GM21723 (cell line): Measurements from ENCODE around the gene BCL6B.

ENCODE experiments used
- ATAC-seq: cut with Tn5 transposase; IDR thresholded peaks from one replicate; pipeline ENCODE4 v1.9.1; 2021; ENCODE audit warnings: mild to moderate bottlenecking, moderate library complexity; ENCODE audit not compliant: unreplicated experiment

Gene BCL6B

DNA sequence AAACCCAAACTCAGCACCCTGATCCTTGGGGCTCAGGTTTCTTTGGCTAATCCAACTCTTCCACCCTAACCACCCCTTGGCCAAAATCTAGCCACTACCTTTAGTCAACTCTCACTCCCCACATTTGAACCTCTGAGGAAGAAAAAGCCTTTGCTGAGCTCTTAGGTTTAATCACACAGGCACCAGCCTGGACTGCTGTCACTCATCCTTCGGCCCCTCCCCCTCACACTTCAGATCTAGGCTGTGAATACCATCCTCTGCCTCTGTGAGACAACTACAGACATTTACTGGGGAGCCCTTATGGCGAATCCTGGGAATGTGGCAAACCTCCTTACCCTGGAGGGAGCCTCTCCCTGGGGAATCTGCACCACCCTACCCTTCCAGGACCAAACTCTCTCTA is 15.7 kb upstream of the BCL6B start:
- ATAC-seq = no peak

DNA sequence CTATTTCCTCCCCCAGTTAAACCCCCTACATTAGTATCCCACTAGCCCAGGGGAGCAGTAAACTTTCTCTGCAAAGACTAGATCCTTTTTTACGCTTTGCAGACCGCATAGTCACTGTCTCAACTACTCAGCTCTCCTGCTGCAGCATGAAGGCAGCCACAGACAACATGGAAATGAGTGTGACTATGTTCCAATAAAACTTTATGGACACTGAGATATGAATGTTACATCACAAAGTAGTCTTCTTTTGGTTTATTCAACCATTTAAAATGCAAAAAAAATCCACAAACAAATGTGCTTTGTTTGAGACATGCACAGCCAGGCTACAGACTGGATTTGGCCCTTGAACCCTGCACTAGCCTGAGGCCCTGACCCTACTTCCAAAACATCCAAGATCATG is 12.3 kb upstream of the BCL6B start:
- no peak for ATAC-seq

DNA sequence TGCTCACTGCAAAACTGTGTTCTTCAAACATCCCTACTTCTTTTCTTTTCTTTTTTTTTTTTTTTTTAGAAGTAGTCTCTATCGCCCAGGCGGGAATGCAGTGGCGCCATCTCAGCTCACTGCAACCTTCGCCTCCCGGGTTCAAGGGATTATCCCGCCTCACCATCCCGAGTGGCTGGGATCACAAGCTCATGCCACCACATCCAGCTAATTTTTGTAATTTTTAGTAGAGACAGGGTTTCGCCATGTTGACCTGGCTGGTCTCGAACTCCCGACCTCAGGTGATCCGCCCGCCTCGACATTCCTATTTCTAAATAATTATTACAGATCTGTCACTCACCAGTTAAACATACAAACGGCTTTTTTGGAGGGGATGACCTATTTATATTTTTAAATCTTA is 11.4 kb upstream of the BCL6B start:
- ATAC-seq = no peak

DNA sequence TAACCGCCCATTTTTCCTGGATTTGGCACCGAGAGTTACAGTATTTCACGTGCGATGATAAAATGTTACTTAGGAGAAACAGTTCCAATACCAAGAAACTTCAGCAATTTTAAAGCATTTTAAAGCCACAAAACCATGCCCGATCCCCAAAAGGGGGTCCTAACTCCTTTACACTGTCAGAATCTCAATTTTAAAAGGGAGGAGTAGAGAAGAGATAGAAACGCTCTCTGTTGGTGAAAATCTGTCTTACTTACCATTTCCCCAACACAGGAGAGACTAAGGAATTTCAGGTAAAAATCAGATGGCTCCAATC is 11.0 kb upstream of the BCL6B start:
- ATAC-seq = no peak

DNA sequence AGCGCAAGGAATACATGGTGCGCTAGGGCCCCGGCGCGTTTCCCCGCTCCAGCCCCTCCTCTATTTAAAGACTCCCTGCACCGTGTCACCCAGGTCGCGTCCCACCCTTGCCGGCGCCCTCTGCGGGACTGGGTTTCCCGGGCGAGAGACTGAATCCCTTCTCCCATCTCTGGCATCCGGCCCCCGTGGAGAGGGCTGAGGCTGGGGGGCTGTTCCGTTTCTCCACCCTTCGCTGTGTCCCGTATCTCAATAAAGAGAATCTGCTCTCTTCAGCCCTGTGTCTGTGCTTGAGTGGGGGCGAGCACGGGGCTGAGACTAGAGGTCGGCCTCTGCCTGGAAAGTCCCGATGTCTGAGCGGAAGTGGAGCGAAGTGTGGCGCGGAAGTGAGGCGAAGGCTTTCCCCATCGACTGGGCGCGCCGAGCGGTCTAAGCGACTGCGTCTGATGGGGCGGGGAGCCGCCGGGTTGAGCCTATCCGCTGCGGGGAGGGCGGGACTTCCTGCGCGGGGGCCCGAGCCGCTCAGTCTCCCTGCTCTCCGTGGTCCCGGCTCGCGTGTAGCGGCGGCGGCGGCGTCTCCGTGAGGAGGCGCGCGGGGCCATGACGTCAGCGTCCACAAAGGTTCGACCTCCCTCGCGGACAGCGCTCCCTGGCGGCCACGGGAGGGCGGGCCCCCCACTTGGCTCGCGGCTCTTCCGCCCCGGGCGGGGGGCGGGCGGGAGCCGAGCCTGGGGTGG is 8.4 kb upstream of the BCL6B start:
- ATAC-seq = peak; percentile 82

DNA sequence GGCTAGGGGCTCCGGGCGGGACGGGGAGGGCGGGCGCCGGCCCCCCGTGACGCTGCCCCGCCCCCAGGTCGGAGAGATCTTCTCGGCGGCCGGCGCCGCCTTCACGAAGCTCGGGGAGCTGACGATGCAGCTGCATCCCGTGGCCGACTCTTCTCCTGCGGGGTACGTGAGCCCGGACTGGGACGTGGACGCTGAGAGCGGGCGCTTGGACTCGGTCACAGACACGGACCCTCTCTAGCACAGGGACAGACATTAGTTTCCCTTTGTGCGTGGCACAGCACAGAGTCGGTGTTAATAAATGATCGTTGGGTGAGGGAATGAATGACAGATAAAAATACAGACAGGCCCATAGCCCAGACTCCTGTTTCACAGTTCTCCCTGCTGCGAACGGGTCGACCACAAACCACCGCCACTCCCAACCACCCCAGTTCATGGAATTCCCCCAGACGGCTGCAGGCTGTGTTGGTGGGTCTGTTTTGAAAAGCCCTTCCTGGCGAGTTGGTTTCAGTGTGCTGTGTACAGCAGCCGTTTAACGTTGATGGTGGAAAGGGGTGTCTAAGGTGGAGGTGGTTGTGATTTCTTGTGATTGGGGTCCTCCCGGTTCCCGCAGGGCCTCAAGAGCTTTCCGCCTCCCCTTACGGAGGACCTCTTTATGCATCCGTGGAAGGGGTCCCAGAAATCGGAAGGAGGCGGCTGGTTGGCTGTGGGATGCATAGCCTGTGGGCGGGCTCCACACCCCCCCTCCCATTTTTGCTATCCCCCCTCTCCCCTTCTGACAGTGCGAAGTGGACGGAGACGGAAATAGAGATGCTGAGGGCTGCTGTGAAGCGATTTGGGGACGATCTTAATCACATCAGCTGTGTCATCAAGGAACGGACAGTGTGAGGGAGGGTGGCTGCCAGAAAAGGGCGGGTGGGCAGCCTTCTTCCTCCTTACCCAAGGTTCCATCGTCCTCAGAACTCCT is 7.6 kb upstream of the BCL6B start:
- peak; percentile 11 for ATAC-seq

DNA sequence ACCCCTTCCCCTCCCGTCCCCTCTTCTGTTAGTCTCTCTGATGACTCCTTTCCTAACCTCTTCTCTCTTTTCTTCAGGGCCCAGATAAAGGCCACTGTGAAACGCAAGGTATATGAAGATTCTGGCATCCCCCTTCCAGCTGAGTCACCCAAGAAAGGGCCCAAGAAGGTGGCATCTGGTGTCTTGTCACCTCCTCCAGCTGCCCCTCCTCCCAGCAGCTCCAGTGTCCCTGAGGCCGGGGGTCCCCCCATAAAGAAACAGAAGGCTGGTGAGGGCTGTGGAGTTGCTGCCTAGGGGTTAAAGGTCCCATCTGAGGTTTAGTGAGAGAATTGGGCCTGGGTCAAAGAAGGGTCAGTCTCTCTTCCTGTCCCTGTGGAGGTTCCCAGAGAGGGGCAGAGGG is 6.4 kb upstream of the BCL6B start:
- ATAC-seq = no peak

DNA sequence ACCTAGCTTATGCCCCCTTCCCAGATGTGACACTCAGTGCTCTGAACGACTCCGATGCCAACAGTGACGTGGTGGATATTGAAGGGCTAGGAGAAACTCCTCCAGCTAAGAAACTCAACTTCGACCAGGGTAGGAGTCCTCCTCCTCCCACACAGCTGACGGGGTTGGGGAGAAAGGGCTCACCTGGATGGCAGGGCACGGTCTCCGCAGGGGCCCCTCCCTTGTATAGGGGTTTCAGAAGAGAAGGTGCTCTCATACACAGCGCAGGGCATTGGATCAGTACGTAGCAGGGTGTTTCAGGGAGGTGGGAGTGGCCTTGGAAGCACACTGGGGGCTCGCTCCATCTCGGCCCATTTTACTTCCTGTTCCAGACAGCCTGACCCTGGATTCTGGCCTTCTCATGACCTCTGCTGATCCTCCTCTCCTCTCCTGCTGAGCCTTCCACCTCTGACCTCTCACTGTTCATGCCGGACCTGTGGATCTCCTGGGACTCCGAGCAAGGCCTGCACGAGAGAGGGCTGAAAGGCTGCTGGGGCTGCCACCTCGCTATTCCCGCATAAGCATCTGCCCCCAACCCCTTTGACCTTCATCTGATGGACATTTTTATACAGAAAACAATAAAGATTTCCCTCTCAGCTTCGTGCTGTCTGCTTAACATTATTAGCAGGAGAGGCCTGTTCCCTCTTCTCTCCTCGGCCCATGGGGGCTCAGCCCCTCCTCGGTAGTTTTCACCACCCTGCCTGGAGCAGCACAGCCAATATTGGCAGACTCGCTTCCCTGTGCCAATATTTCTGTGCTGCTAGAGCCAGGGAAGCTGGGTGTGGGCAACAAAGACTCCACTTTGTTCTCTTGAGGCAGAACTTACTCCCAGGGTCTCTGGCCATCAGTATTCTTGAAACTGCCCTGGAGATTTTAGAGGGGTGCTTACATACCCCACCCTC is 5.7 kb upstream of the BCL6B start:
- no peak for ATAC-seq

DNA sequence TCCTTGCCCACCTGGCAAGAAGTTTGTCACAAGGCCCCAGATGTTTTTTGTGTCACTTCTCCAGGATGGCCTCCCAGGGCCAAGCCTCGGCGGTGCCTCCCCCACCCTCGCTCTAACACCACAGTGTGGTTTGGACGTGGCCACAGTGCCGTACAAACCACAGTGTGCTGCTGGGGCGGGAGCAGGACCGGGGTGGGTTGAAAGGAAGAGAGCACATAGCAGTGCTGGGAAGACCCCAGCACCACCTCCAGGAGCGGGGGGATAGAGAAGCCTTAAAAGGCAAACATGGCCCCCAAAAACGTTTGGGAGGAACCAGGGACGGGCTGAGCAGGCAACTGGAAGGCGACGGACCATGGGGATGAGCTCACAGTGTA is 5.0 kb upstream of the BCL6B start:
- no peak for ATAC-seq

DNA sequence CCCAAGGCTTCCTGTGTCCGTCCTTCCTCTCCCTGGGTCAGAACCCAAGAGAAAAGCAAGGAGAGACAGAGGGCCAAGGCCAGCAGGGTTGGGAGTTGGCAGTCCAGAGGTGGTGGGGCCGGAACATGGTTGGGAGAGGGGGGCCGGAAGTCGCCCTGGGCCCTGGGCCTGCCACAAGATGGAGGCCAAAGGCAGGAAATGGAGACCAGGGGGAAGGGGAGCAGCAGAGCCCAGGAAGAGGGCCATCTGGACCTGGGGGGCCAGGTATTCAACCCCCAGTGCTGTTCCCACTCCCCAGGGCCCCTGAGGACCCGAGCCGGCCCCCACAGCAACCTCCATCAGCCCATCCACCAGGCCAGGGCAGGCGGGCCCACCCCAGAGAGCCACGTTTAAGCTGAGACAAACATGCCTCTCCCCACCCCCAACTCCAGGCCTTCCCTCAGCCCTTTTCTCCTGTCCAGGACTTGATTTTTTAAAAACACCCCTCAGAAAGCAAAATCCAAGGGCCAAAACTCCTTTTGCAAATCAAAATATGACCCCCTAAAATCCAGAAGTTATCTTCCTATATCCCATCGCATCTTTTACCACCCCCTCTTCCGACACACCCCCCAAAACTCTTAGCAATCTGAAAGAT is 4.4 kb upstream of the BCL6B start:
- no peak for ATAC-seq

DNA sequence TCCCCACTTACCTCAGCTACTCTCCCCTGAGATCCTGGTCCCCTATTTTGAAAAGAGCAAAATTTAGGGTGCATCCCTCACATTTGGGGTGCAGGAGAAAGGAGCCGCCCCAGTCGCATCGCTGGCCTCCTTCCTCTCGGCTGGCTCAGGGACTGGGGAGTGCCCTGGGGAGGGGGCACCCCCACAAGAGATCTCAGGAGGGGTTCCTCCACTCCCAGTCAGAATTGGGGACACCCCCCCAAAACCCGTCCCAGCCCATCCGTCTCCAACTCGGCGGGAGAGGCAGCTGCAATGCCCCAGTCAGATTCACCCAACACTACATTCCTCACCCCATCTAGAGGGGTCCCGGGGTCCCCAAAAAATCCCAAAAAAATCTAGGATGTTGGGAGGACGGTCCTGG is 3.5 kb upstream of the BCL6B start:
- no peak for ATAC-seq

DNA sequence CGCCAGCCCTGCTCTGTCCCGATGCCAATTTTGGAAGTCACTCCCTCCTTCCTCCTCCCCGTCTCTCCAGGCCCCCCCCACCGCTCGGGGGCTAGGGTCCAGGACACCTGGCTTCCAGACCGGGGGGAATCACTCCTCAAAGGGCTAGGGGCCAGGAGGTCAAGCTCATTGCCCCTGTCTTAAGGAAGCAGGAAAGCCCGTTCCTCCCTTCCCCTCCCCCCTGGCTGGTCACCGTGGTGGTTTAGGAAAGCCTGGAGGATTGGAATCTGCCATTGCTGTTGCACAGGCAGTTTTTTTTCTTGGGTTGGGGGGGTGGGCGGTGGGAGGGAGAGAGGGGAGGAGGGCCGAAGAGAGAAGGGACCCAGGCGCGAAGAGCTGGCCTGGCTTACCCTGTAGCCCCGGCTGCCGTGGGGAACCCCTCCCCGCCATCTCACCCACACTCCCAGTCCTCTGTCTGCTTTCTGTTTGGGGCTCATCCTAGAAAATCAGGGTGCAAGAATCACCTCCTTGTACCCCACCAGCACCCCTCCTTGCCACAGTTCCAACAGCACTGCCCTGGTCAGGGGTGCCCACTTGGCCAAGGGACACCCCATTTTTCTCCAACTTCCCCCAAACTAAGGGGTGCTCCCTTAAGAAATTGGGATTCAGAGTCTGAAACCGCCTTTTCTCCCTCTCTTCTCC is 2.9 kb upstream of the BCL6B start:
- ATAC-seq = no peak

DNA sequence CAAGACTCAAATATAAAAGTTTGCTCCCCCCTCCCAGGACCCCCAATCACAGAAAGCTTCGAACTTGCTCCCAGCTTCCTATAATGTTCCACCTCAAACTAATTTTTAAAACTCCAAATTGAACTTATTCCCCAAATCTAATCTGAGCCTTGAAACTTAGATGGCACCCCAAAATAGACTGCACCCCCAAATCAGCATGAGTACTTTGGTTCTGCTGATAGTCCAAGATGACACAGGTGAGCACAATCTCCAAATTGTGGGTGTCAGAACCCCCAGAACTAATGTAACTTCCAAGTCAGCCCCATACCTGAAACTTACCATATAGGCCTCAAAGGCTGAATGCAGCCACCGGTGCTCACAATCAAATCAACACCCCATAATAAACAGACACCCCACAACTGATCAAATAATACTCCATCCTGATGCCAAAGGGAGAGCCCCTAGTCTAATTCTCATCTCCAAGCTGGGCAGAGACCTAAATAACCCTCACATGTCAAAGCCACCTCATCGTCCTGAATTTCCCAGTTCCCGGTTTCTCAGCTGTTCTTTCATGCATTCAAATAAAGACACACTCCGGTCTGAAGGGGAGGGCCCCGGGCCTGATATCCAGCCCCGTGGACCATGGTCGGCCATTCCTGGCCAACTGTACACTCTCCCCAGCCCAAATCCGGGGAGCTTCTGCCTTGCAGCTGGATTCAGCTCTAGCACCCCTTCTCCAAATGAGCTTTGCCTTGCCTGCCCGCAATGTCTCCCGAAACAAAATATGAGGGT is 1.8 kb upstream of the BCL6B start:
- ATAC-seq = no peak

DNA sequence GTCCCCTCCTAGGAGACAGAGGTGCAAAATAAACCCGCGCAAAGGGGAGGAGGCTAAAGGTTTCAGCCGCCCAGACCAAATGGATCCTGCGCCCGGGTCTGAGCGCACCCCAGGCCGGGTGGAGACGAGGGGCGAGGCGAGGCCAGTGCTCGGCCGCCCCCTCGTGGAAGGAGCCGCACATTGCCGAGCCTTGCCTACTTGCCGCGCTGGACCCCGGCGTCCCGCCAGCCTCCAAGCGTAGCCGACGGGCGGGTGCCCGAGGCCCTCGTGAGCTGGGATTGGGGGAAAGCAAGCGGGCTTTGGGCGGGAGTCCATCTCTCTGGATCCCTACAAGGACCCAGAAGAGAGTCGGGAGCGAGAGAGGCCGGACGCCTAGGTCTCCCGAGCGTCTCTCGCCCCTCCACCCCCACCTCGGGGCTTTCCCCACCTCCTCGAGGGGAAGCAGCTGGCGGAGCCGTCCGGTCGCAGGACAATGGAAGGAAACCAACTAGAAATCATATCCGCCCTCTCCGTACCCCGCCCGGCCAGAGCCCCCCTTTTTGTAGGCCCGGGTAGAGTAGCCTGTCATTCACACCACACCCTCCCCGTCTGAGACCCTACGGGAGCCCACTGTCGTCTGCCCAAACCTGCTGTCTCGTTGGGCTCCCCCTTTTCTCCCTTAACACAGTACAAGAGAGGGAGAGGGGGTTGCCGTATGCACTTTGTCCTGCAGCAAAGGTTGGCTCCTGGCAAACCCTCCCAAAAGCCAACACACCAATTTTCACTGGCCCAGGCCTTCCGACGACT is 664 bp upstream of the BCL6B start:
- ATAC-seq = peak; percentile 69

DNA sequence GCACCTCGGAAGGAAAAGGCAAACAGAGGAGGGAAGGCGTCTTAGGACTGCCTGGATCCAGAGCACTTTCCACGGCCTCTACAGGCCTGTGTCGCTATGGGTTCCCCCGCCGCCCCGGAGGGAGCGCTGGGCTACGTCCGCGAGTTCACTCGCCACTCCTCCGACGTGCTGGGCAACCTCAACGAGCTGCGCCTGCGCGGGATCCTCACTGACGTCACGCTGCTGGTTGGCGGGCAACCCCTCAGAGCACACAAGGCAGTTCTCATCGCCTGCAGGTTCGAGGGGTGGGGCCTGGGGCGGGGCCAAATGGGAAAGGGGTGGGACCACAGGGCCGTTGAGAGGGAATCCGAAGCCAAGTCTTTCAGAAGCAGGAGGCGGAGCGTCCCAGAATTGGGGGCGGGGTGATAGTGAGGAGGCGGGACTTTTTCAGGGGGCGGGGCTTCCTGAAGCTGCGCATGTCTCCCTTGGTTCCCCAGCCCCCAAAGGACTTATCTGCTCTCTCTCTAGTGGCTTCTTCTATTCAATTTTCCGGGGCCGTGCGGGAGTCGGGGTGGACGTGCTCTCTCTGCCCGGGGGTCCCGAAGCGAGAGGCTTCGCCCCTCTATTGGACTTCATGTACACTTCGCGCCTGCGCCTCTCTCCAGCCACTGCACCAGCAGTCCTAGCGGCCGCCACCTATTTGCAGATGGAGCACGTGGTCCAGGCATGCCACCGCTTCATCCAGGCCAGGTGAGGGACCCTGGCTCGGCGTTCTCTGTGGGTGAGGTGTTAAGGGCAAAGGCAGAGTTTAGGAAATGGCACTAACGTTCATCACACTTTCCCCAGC is 939 bp downstream of the BCL6B start:
- ATAC-seq = peak; percentile 41

DNA sequence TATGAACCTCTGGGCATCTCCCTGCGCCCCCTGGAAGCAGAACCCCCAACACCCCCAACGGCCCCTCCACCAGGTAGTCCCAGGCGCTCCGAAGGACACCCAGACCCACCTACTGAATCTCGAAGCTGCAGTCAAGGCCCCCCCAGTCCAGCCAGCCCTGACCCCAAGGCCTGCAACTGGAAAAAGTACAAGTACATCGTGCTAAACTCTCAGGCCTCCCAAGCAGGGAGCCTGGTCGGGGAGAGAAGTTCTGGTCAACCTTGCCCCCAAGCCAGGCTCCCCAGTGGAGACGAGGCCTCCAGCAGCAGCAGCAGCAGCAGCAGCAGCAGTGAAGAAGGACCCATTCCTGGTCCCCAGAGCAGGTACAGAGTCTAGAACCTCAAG is 1.5 kb downstream of the BCL6B start:
- no peak for ATAC-seq

DNA sequence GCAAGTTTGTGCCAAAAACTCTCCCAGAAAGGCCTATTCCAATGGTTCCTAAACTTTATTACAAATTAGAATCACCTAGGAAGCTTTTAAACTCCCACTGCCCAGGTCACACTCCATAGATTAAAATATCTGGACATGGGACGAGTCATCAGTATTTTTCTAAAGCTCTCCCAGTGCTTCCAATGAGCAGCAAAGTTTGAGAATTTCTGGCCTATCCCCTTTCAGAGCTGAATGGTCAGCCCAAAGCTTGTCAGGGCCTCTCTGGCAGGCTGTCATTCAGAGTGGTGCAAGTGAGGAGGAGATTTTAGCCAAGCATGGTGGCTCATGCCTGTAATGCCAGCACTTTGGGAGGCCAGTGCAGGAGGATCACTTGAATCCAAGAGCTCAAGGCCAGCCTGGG is 2.4 kb downstream of the BCL6B start:
- ATAC-seq = no peak
